Testis (tissue), 2 donors: ENCODE data around the gene SIPA1L3.

Source experiments
- CTCF ChIP-seq, 3 experiments: fragments of 450-650 bp in 2 of 3; fragments of 200-600 bp in 1 of 3; sonication (generic) in 1 of 3; IDR thresholded peaks; one replicate each; pipeline ENCODE4 v1.5.1; 2016 to 2019; ENCODE audit warnings: antibody characterized with exemption in 3 of 3, mild to moderate bottlenecking in 2 of 3, moderate library complexity in 1 of 3
- POLR2A ChIP-seq: fragments of 450-650 bp; IDR thresholded peaks from one replicate; pipeline ENCODE4 v1.6.1; 2017; ENCODE audit warnings: antibody characterized with exemption, mild to moderate bottlenecking, moderate library complexity

DNA sequence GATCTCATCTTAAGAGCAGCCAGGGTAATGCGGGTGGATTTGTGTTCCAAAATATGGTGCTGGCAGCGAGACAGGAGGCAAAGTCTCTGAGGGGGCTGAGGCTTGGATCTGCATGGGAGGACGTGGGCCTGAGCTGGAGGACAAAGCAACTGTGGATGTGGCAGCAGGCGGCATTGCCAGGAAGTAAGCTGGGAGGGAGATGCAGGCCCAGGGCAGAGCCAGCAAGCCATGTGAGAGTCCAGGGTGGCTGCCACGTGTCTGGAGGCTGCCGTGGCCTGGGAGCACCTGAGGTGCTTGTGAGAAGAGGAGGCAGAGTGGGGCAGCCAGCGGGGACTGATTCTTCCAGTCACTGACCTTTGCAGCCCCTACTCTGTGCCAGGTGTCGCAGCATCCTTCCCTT lies 265.0 kb downstream of the SIPA1L3 start:
- TF ChIP-seq POLR2A (no peak), CTCF (IDR thresholded peaks at IDR 0.05) (no peak)
